Ovary (tissue), 9 donors: ENCODE measurements around the gene ANKDD1B. TPM values are rescaled to one million over a fixed set of nuclear protein-coding genes. Genes with fewer than 3 reads are reported as not detected.
"Not testable (repeated sequence)": the region's sequence is repeated elsewhere in the genome, so short reads cannot be mapped to it uniquely, and the experiment has no call there.

Source experiments
- DNase-seq, 5 donors: peaks; one replicate each; pipeline ENCODE4 v3.0.0-alpha.2; 2019 to 2020
- H3K27ac ChIP-seq, 2 donors: fragments of 200-600 bp; one replicate each; pipeline versions ENCODE4 v1.5.1 to v1.8.0; 2019 to 2022
- H3K27me3 ChIP-seq: fragments of 200-600 bp; one replicate; pipeline ENCODE4 v1.8.0; 2022
- H3K36me3 ChIP-seq: fragments of 200-600 bp; sonication (generic); one replicate; pipeline ENCODE4 v1.5.1; 2019
- H3K4me1 ChIP-seq: one replicate; pipeline ENCODE4 v1.8.1; 2013; ENCODE audit warnings: mild to moderate bottlenecking, moderate library complexity; ENCODE audit not compliant: insufficient read depth
- H3K4me3 ChIP-seq: fragments of 200-600 bp; sonication (generic); one replicate; pipeline ENCODE4 v1.5.1; 2017
- H3K9me3 ChIP-seq, 2 donors: fragments of 200-600 bp in 1 of 2; sonication (generic) in 1 of 2; one replicate each; pipeline versions ENCODE4 v1.5.1 to v1.8.1; 2013 to 2019; ENCODE audit warnings: mild to moderate bottlenecking in 1 of 2, moderate library complexity in 1 of 2
- EP300 ChIP-seq: sonication (generic); formaldehyde crosslinking; IDR thresholded peaks from one replicate; pipeline ENCODE4 v1.6.1; 2017; ENCODE audit warnings: antibody characterized with exemption
- POLR2A ChIP-seq: fragments of 450-650 bp; IDR thresholded peaks from one replicate; pipeline ENCODE4 v1.6.1; 2017; ENCODE audit warnings: antibody characterized with exemption, mild to moderate bottlenecking, moderate library complexity
- WGBS, 3 donors: extraction: QIAGEN DNeasy Blood & Tissue Kit in 1 of 3; methylation state at CpG; one replicate each; pipeline versions ENCODE4 v1.1.5 to v1.1.7; 2013 to 2017; 5-methylcytosine and 5-hydroxymethylcytosine counted together
- intact Hi-C, 4 donors: fragments of 100-400 bp; cut with DNase I; formaldehyde crosslinking; loops; one replicate each; pipeline versions ENCODE4 v1.11.0 to v1.15.1; 2022 to 2023
- polyA plus RNA-seq, 2 donors: library from polyadenylated mRNA; stranded (reverse); fragments of 200-250 nt in 1 of 2; fragments of 350-450 nt in 1 of 2; fragmentation: Illumina TruSeq in 1 of 2; extraction: RNeasy Lipid Tissue Mini Kit (QIAGEN cat#74804) in 1 of 2; gene quantifications; one replicate each; pipeline ENCODE4 v1.2.3, GENCODE V29; 2013 to 2014
- total RNA-seq, 7 donors: library from RNA; depleted of rRNA in 2 of 7; stranded (reverse); fragments of >200 nt in 2 of 7; fragmentation: NEBNext Ultra II Directional in 3 of 7; extraction: Animal tissue kit (Norgen Biotek cat#: 25700) in 3 of 7; gene quantifications; one replicate each; pipeline versions ENCODE4 v1.1.0 to v1.2.4, GENCODE V29; 2016 to 2023
- TF ChIP-seq, protein P1 (sequence below), 3 donors: fragments of 450-650 bp in 2 of 3; fragments of 200-600 bp in 1 of 3; IDR thresholded peaks; one replicate each; pipeline versions ENCODE4 v1.5.1 to v1.8.0; 2016 to 2022; ENCODE audit warnings: antibody characterized with exemption in 3 of 3, mild to moderate bottlenecking in 1 of 3
- donor health status: DM: no; HTN: no; CAD: no; lungs with moderate emphysema.
- donor health status: DM: no; HTN: no; CAD: no.
- donor health status: Bipolar disorder and iron deficiency.
- donor health status: DM: yes; HTN: yes; CAD: no.
- donor health status: DM: no; HTN: no; CAD: no.
- donor health status: DM: yes; HTN: yes; CAD: no.

ANKDD1B gene
- total and polyA plus RNA-seq, 9 donors: 0.34 to 6.8 (median 0.79) TPM; not detected in 2

DNA sequence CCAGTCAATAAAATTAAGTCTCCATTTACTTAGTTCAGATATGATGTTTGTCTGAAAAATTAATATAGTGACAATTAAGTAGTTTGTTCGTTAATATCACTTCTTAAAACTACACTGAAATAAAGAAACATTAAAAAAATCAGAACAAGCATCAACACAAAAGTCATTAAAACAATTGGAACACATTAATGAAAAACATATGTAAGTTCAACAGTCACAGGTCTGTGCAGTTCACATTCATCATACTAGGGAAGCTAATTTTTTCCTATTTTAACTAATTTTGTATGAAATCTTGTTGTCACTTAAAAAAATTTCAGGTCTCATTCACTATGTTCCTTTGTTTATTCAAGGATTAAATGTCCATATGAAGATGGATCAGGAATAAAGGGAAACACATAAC lies 83.5 kb downstream of the ANKDD1B start:
- Histone ChIP-seq H3K27ac (no peak overlapping the region), H3K4me3 (no peak overlapping the region), H3K27me3 (no peaks in the 10 kb centered on the region), H3K4me1 (no peaks in the 10 kb centered on the region), H3K9me3 (no peaks in the 10 kb centered on the region), H3K36me3 (no peaks in the 10 kb centered on the region)
- intact Hi-C loops: no loop called here
- TF ChIP-seq, protein P1, sequence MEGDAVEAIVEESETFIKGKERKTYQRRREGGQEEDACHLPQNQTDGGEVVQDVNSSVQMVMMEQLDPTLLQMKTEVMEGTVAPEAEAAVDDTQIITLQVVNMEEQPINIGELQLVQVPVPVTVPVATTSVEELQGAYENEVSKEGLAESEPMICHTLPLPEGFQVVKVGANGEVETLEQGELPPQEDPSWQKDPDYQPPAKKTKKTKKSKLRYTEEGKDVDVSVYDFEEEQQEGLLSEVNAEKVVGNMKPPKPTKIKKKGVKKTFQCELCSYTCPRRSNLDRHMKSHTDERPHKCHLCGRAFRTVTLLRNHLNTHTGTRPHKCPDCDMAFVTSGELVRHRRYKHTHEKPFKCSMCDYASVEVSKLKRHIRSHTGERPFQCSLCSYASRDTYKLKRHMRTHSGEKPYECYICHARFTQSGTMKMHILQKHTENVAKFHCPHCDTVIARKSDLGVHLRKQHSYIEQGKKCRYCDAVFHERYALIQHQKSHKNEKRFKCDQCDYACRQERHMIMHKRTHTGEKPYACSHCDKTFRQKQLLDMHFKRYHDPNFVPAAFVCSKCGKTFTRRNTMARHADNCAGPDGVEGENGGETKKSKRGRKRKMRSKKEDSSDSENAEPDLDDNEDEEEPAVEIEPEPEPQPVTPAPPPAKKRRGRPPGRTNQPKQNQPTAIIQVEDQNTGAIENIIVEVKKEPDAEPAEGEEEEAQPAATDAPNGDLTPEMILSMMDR (IDR thresholded peaks at IDR 0.05): no peak
- TF ChIP-seq EP300 (no peak), POLR2A (no peak)
- WGBS, 3 donors: 92 to 93% (median 93%) methylated on average over 1 of the region's 1 CpG
- no peak for DNase-seq

GRCh38 chr5:75695472-75696351 lies 84.5 kb downstream of the ANKDD1B start:
- H3K27ac ChIP-seq, DNase-seq, H3K4me1 ChIP-seq, H3K4me3 ChIP-seq, H3K27me3 ChIP-seq, intact Hi-C loops, H3K36me3 ChIP-seq, H3K9me3 ChIP-seq: not testable (repeated sequence)
- 88 to 93% (median 91%) methylated on average over 22 of the region's 22 CpGs for WGBS, 3 donors

DNA sequence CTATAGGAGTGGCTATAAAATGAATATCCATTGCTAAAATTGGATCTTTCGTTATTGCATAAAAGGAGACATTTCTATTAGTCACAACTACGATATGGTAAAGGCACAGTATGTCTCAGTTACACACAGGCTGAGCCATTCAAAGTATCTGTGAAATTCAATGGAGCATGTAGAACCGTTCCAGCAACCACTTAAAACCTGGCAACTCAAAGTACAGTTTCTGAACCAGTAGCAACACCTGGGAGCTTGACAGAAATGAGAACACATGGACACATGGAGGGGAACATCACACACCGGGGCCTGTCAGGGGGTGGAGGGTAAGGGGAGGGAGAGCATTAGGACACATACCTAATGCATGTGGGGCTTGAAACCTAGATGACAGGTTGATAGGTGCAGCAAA lies 90.6 kb downstream of the ANKDD1B start:
- DNase-seq: no peak
- H3K36me3 ChIP-seq: no peaks in the 10 kb centered on the region
- no peaks in the 10 kb centered on the region for H3K27me3 ChIP-seq
- H3K9me3 ChIP-seq: no peaks in the 10 kb centered on the region
- WGBS, 3 donors: 96 to 97% (median 96%) methylated on average over 4 of the region's 4 CpGs
- intact Hi-C loops: no loop called here
- H3K4me1 ChIP-seq: no peaks in the 10 kb centered on the region
- H3K27ac ChIP-seq: no peak overlapping the region
- TF ChIP-seq, protein P1 (IDR thresholded peaks at IDR 0.05): no peak
- TF ChIP-seq EP300: no peak
- no peak for TF ChIP-seq POLR2A
- no peak overlapping the region for H3K4me3 ChIP-seq

- H3K27me3 ChIP-seq: no peaks in the 10 kb centered on the region
- H3K36me3 ChIP-seq: no peaks in the 10 kb centered on the region
- no peak overlapping the region for H3K27ac ChIP-seq
- DNase-seq: no peak
- no peak overlapping the region for H3K4me3 ChIP-seq
- WGBS, 3 donors: 97 to 100% (median 97%) methylated on average over 1 of the region's 1 CpG
- intact Hi-C loops: no loop called here
- H3K9me3 ChIP-seq: no peaks in the 10 kb centered on the region
- TF ChIP-seq POLR2A (no peak), EP300 (no peak)
- H3K4me1 ChIP-seq: no peaks in the 10 kb centered on the region
These were observed 94.8 kb downstream of the ANKDD1B start for GRCh38 chr5:75706016-75706415.

GRCh38 chr5:75706775-75707174 lies 95.5 kb downstream of the ANKDD1B start:
- H3K4me3 ChIP-seq: no peak overlapping the region
- TF ChIP-seq POLR2A (no peak), EP300 (no peak)
- TF ChIP-seq, protein P1 (IDR thresholded peaks at IDR 0.05): no peak
- no peak overlapping the region for H3K27ac ChIP-seq
- no peaks in the 10 kb centered on the region for H3K27me3 ChIP-seq
- no peak for DNase-seq
- no peaks in the 10 kb centered on the region for H3K9me3 ChIP-seq
- no peaks in the 10 kb centered on the region for H3K4me1 ChIP-seq
- H3K36me3 ChIP-seq: no peaks in the 10 kb centered on the region
- intact Hi-C loops: no loop called here
- 80 to 86% (median 81%) methylated on average over 3 of the region's 3 CpGs for WGBS, 3 donors
